Measurements from ENCODE around the gene ZNF714.

DNA sequence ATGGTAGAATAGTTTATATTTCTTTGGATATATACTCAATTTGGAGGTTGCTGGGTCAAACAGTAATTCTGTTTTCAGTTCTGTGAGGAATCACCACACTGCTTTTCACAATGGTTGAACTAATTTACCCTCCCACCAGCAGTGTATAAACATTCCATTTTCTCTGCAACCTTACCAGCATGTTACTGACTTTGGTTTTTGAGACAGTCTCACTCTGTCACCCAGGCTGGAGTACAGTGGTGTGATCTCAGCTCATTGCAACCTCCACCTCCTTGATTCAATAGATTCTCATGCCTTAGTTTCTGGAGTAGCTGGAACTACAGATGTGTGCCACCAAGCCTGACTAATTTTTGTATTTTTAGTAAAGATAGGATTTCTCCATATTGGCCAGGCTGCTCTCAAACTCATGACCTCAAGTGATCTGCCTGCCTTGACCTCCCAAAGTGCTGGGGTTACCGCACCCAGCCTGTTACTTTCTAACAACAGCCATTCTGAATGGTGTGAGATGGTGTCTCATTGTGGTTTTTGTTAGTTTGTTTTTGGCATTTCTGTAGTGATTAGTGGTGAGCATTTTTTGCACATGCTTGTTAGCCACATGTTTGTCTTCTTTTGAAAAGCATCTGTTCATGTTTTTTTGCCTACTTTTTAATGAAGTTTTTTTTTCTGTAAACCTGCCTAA is 12.5 kb downstream of the ZNF714 start:
- TF ChIP-seq, protein P1, sequence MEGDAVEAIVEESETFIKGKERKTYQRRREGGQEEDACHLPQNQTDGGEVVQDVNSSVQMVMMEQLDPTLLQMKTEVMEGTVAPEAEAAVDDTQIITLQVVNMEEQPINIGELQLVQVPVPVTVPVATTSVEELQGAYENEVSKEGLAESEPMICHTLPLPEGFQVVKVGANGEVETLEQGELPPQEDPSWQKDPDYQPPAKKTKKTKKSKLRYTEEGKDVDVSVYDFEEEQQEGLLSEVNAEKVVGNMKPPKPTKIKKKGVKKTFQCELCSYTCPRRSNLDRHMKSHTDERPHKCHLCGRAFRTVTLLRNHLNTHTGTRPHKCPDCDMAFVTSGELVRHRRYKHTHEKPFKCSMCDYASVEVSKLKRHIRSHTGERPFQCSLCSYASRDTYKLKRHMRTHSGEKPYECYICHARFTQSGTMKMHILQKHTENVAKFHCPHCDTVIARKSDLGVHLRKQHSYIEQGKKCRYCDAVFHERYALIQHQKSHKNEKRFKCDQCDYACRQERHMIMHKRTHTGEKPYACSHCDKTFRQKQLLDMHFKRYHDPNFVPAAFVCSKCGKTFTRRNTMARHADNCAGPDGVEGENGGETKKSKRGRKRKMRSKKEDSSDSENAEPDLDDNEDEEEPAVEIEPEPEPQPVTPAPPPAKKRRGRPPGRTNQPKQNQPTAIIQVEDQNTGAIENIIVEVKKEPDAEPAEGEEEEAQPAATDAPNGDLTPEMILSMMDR (conservative IDR thresholded peaks at IDR 0.05 in 1 of 2, IDR thresholded peaks at IDR 0.05 in 1 of 2; ENCODE audit: low read depth in 1 of 2, low read length in 2 of 2), result no peak
- TF ChIP-seq EZH2 (IDR thresholded peaks at IDR 0.05; ENCODE audit: low read length, missing control alignments), result no peak
